Measurements from ENCODE around the gene HIF1AN. TPM values are rescaled to one million over a fixed set of nuclear protein-coding genes. Genes with fewer than 3 reads are reported as not detected.

Gene HIF1AN
- polyA plus RNA-seq, 1 donor from 2014 or later, result 26.7 TPM

GRCh38 chr10:100531761-100532160 lies 4.0 kb upstream of the HIF1AN start:
- Mint-ChIP-seq H3K4me3 (peak overlapping the region in 2 of 4 donors; percentile 1 to 70), H3K4me1 (peaks cover 19 to 27% (median 27%) of the 10 kb centered on the region in 3 donors), H3K36me3 (no peaks in the 10 kb centered on the region), H3K27me3 (no peaks in the 10 kb centered on the region), H3K27ac (no peak overlapping the region), H3K9me3 (no peaks in the 10 kb centered on the region)

- Mint-ChIP-seq H3K9me3 (no peaks in the 10 kb centered on the region), H3K27me3 (no peaks in the 10 kb centered on the region), H3K36me3 (no peaks in the 10 kb centered on the region), H3K4me1 (peaks cover 24 to 32% (median 32%) of the 10 kb centered on the region in 3 donors), H3K4me3 (no peak overlapping the region), H3K27ac (peak overlapping the region in 1 of 3 donors; percentile 28)
These were observed 1.0 kb upstream of the HIF1AN start for GRCh38 chr10:100534726-100535125.

GRCh38 chr10:100535338-100535714 lies 417 bp upstream of the HIF1AN start:
- Mint-ChIP-seq H3K4me3 (no peak overlapping the region), H3K36me3 (no peaks in the 10 kb centered on the region), H3K4me1 (peaks cover 18 to 30% (median 27%) of the 10 kb centered on the region in 3 donors), H3K27ac (no peak overlapping the region), H3K9me3 (no peaks in the 10 kb centered on the region), H3K27me3 (no peaks in the 10 kb centered on the region)

GRCh38 chr10:100537475-100537874 lies 1.7 kb downstream of the HIF1AN start:
- peaks cover 2% of the 10 kb centered on the region for H3K36me3 Mint-ChIP-seq
- H3K27me3 Mint-ChIP-seq, result no peaks in the 10 kb centered on the region
- H3K4me3 Mint-ChIP-seq, result peak overlapping the region in 2 of 4 donors; percentile 1 to 51
- H3K4me1 Mint-ChIP-seq, result peaks cover 20 to 28% (median 23%) of the 10 kb centered on the region in 3 donors
- no peaks in the 10 kb centered on the region for H3K9me3 Mint-ChIP-seq
- H3K27ac Mint-ChIP-seq, result no peak overlapping the region

- Mint-ChIP-seq H3K36me3 (peaks cover 7% of the 10 kb centered on the region), H3K27me3 (no peaks in the 10 kb centered on the region), H3K27ac (no peak overlapping the region), H3K9me3 (no peaks in the 10 kb centered on the region), H3K4me1 (peaks cover 1 to 8% (median 3%) of the 10 kb centered on the region in 3 donors), H3K4me3 (no peak overlapping the region)
These were observed 9.2 kb downstream of the HIF1AN start for GRCh38 chr10:100544950-100545349.

GRCh38 chr10:100551196-100551595 lies 15.5 kb downstream of the HIF1AN start:
- H3K36me3 Mint-ChIP-seq, result peaks cover 4% of the 10 kb centered on the region
- no peaks in the 10 kb centered on the region for H3K9me3 Mint-ChIP-seq
- no peaks in the 10 kb centered on the region for H3K27me3 Mint-ChIP-seq
- H3K27ac Mint-ChIP-seq, result peak overlapping the region in 1 of 3 donors; percentile 75
- H3K4me1 Mint-ChIP-seq, result peaks cover 9 to 17% (median 16%) of the 10 kb centered on the region in 3 donors
- no peak overlapping the region for H3K4me3 Mint-ChIP-seq

GRCh38 chr10:100551738-100552137 lies 16.0 kb downstream of the HIF1AN start:
- no peak overlapping the region for H3K4me3 Mint-ChIP-seq
- no peaks in the 10 kb centered on the region for H3K9me3 Mint-ChIP-seq
- H3K27me3 Mint-ChIP-seq, result no peaks in the 10 kb centered on the region
- H3K36me3 Mint-ChIP-seq, result peaks cover 4% of the 10 kb centered on the region
- H3K27ac Mint-ChIP-seq, result no peak overlapping the region
- H3K4me1 Mint-ChIP-seq, result peaks cover 9 to 17% (median 14%) of the 10 kb centered on the region in 3 donors

GRCh38 chr10:100553929-100554328 lies 18.2 kb downstream of the HIF1AN start:
- no peak overlapping the region for H3K4me3 Mint-ChIP-seq
- H3K9me3 Mint-ChIP-seq, result no peaks in the 10 kb centered on the region
- peak overlapping the region in 1 of 3 donors; percentile 37 for H3K27ac Mint-ChIP-seq
- peaks cover 9 to 17% (median 14%) of the 10 kb centered on the region in 3 donors for H3K4me1 Mint-ChIP-seq
- peaks cover 6% of the 10 kb centered on the region for H3K36me3 Mint-ChIP-seq
- no peaks in the 10 kb centered on the region for H3K27me3 Mint-ChIP-seq

GRCh38 chr10:100554902-100555301 lies 19.2 kb downstream of the HIF1AN start:
- Mint-ChIP-seq H3K27me3 (no peaks in the 10 kb centered on the region), H3K4me3 (no peak overlapping the region), H3K27ac (no peak overlapping the region), H3K4me1 (peaks cover 9 to 17% (median 12%) of the 10 kb centered on the region in 3 donors), H3K36me3 (peaks cover 3% of the 10 kb centered on the region), H3K9me3 (no peaks in the 10 kb centered on the region)

GRCh38 chr10:100560248-100560647 lies 24.5 kb downstream of the HIF1AN start:
- H3K27me3 Mint-ChIP-seq, result peaks cover 18% of the 10 kb centered on the region
- H3K4me3 Mint-ChIP-seq, result no peak overlapping the region
- H3K36me3 Mint-ChIP-seq, result peaks cover 4% of the 10 kb centered on the region
- no peak overlapping the region for H3K27ac Mint-ChIP-seq
- H3K9me3 Mint-ChIP-seq, result peaks cover 0 to 2% (median 0%) of the 10 kb centered on the region in 3 donors
- H3K4me1 Mint-ChIP-seq, result peaks cover 0 to 11% (median 6%) of the 10 kb centered on the region in 3 donors

- peaks cover 0 to 11% (median 6%) of the 10 kb centered on the region in 3 donors for H3K4me1 Mint-ChIP-seq
- H3K4me3 Mint-ChIP-seq, result peak overlapping the region in 1 of 4 donors; percentile 56
These were observed 25.3 kb downstream of the HIF1AN start for GRCh38 chr10:100561005-100561404.

GRCh38 chr10:100562008-100562672 lies 26.4 kb downstream of the HIF1AN start:
- peaks cover 3% of the 10 kb centered on the region for H3K36me3 Mint-ChIP-seq
- H3K4me1 Mint-ChIP-seq, result peaks cover 0 to 11% (median 6%) of the 10 kb centered on the region in 3 donors
- H3K27me3 Mint-ChIP-seq, result peaks cover 35% of the 10 kb centered on the region
- H3K27ac Mint-ChIP-seq, result no peak overlapping the region
- peak overlapping the region in 2 of 4 donors; percentile 56 to 63 for H3K4me3 Mint-ChIP-seq
- H3K9me3 Mint-ChIP-seq, result peaks cover 0 to 2% (median 0%) of the 10 kb centered on the region in 3 donors

More at GRCh38 chr10:100561005-100561404, 25.3 kb downstream of the HIF1AN start:
- Mint-ChIP-seq H3K36me3 (peaks cover 4% of the 10 kb centered on the region), H3K27me3 (peaks cover 23% of the 10 kb centered on the region), H3K9me3 (peaks cover 0 to 2% (median 0%) of the 10 kb centered on the region in 3 donors), H3K27ac (peak overlapping the region in 1 of 3 donors; percentile 83)

GRCh38 chr10:100565206-100565985 lies 29.7 kb downstream of the HIF1AN start:
- Mint-ChIP-seq H3K36me3 (peaks cover 2% of the 10 kb centered on the region), H3K27ac (peak overlapping the region in 1 of 3 donors; percentile 83), H3K9me3 (peaks cover 0 to 2% (median 0%) of the 10 kb centered on the region in 3 donors), H3K4me3 (peak overlapping the region in 1 of 4 donors; percentile 40), H3K27me3 (peaks cover 41% of the 10 kb centered on the region), H3K4me1 (peaks cover 0 to 11% (median 6%) of the 10 kb centered on the region in 3 donors)

- H3K36me3 Mint-ChIP-seq, result no peaks in the 10 kb centered on the region
- peaks cover 0 to 8% (median 3%) of the 10 kb centered on the region in 3 donors for H3K4me1 Mint-ChIP-seq
- peaks cover 0 to 2% (median 0%) of the 10 kb centered on the region in 3 donors for H3K9me3 Mint-ChIP-seq
- no peak overlapping the region for H3K4me3 Mint-ChIP-seq
- H3K27ac Mint-ChIP-seq, result no peak overlapping the region
- peaks cover 41% of the 10 kb centered on the region for H3K27me3 Mint-ChIP-seq
These were observed 30.8 kb downstream of the HIF1AN start for GRCh38 chr10:100566561-100566960.

- no peaks in the 10 kb centered on the region for H3K9me3 Mint-ChIP-seq
- no peak overlapping the region for H3K4me3 Mint-ChIP-seq
- no peak overlapping the region for H3K27ac Mint-ChIP-seq
- H3K4me1 Mint-ChIP-seq, result peaks cover 0 to 2% (median 0%) of the 10 kb centered on the region in 3 donors
- H3K27me3 Mint-ChIP-seq, result peaks cover 41% of the 10 kb centered on the region
- H3K36me3 Mint-ChIP-seq, result no peaks in the 10 kb centered on the region
These were observed 31.5 kb downstream of the HIF1AN start for GRCh38 chr10:100567249-100567648.

All from IgD-negative memory B cell (primary cell).